T-helper 1 cell (primary cell): ENCODE data around the gene SEL1L2.

Source experiments
- DNase-seq, 5 donors: peaks; one replicate each; pipeline ENCODE4 v3.0.0-alpha.2; 2012 to 2020

Gene SEL1L2

GRCh38 chr20:13810446-13810845 is 180.0 kb downstream of the SEL1L2 start:
- DNase-seq = no peak

GRCh38 chr20:13809855-13810254 is 180.6 kb downstream of the SEL1L2 start:
- DNase-seq = no peak

- no peak for DNase-seq
These were observed 181.0 kb downstream of the SEL1L2 start for GRCh38 chr20:13809373-13809772.

- no peak for DNase-seq
These were observed 189.7 kb downstream of the SEL1L2 start for GRCh38 chr20:13800728-13801134.

- no peak for DNase-seq
These were observed 190.4 kb downstream of the SEL1L2 start for GRCh38 chr20:13799974-13800373.
